HG03469 (cell line): ENCODE results near the gene TTC7B.

Experiments used
- ATAC-seq: cut with Tn5 transposase; IDR thresholded peaks from one replicate; pipeline ENCODE4 v1.9.1; 2021; ENCODE audit warnings: mild to moderate bottlenecking, moderate library complexity, moderate number of reproducible peaks; ENCODE audit not compliant: unreplicated experiment

The TTC7B gene

GRCh38 chr14:90502760-90503159 lies 313.5 kb downstream of the TTC7B start:
- no peak for ATAC-seq

GRCh38 chr14:90500665-90501370 lies 315.4 kb downstream of the TTC7B start:
- ATAC-seq: no peak

GRCh38 chr14:90499908-90500664 lies 316.1 kb downstream of the TTC7B start:
- no peak for ATAC-seq

- no peak for ATAC-seq
Observed at GRCh38 chr14:90499121-90499520, 317.1 kb downstream of the TTC7B start.

- no peak for ATAC-seq
Observed at GRCh38 chr14:90498198-90498597, 318.0 kb downstream of the TTC7B start.

GRCh38 chr14:90496379-90496778 lies 319.9 kb downstream of the TTC7B start:
- no peak for ATAC-seq

GRCh38 chr14:90495357-90496276 lies 320.6 kb downstream of the TTC7B start:
- ATAC-seq: no peak

GRCh38 chr14:90491911-90492531 lies 324.2 kb downstream of the TTC7B start:
- no peak for ATAC-seq

- ATAC-seq: no peak
Observed at GRCh38 chr14:90491221-90491885, 324.9 kb downstream of the TTC7B start.

- no peak for ATAC-seq
Observed at GRCh38 chr14:90490720-90491050, 325.5 kb downstream of the TTC7B start.

- ATAC-seq: no peak
Observed at GRCh38 chr14:90489916-90490719, 326.1 kb downstream of the TTC7B start.

- ATAC-seq: no peak
Observed at GRCh38 chr14:90489306-90489705, 326.9 kb downstream of the TTC7B start.

- no peak for ATAC-seq
Observed at GRCh38 chr14:90488256-90488655, 328.0 kb downstream of the TTC7B start.

- no peak for ATAC-seq
Observed at GRCh38 chr14:90487462-90487861, 328.8 kb downstream of the TTC7B start.

GRCh38 chr14:90487031-90487430 lies 329.2 kb downstream of the TTC7B start:
- ATAC-seq: no peak

GRCh38 chr14:90484291-90484690 lies 331.9 kb downstream of the TTC7B start:
- no peak for ATAC-seq

- ATAC-seq: no peak
Observed at GRCh38 chr14:90483571-90483974, 332.7 kb downstream of the TTC7B start.

- ATAC-seq: no peak
Observed at GRCh38 chr14:90483117-90483516, 333.1 kb downstream of the TTC7B start.

GRCh38 chr14:90475298-90475697 lies 340.9 kb downstream of the TTC7B start:
- ATAC-seq: no peak
